Thyroid gland (tissue), 4 donors: ENCODE measurements around the gene TAP1. TPM values are rescaled to one million over a fixed set of nuclear protein-coding genes. Genes with fewer than 3 reads are reported as not detected.

Source experiments
- DNase-seq, 2 donors: peaks; one replicate each; pipeline ENCODE4 v3.0.0-alpha.2; 2019
- H3K27ac ChIP-seq, 3 donors: fragments of 200-600 bp; sonication (generic); 1 replicate in 2 of 3; 2 replicates in 1 of 3; pipeline ENCODE4 v1.5.1; 2016 to 2019; ENCODE audit warnings: mild to moderate bottlenecking in 1 of 3, moderate library complexity in 1 of 3
- H3K27me3 ChIP-seq: fragments of 200-600 bp; sonication (generic); one replicate; pipeline ENCODE4 v1.5.1; 2019
- H3K36me3 ChIP-seq, 2 donors: fragments of 200-600 bp; sonication (generic); one replicate each; pipeline ENCODE4 v1.5.1; 2016 to 2019
- H3K4me1 ChIP-seq, 2 donors: fragments of 200-600 bp; sonication (generic); one replicate each; pipeline ENCODE4 v1.5.1; 2017 to 2019
- H3K4me3 ChIP-seq, 3 donors: fragments of 200-600 bp; sonication (generic); replicated peaks in 1 of 3; 1 replicate in 2 of 3; 2 replicates in 1 of 3; pipeline ENCODE4 v1.5.1; 2016; ENCODE audit warnings: mild to moderate bottlenecking in 1 of 3
- H3K9me3 ChIP-seq: fragments of 200-600 bp; sonication (generic); one replicate; pipeline ENCODE4 v1.5.1; 2017
- POLR2A ChIP-seq, 2 donors: fragments of 450-650 bp; IDR thresholded peaks; one replicate each; pipeline ENCODE4 v1.6.1; 2017; ENCODE audit warnings: antibody characterized with exemption in 2 of 2, mild to moderate bottlenecking in 2 of 2, moderate library complexity in 1 of 2
- WGBS, 2 donors: methylation state at CpG; one replicate each; pipeline ENCODE4 v1.1.5; 2017; 5-methylcytosine and 5-hydroxymethylcytosine counted together
- intact Hi-C: fragments of 100-400 bp; cut with DNase I; formaldehyde crosslinking; loops from one replicate; pipeline ENCODE4 v1.15.1; 2023
- total RNA-seq, 4 donors: library from RNA; depleted of rRNA; stranded (reverse); fragments of >200 nt; gene quantifications; one replicate each; pipeline ENCODE4 v1.2.3, GENCODE V29; 2016
- TF ChIP-seq, protein P1 (sequence below), 6 experiments: fragments of 200-600 bp in 3 of 6; fragments of 450-650 bp in 3 of 6; sonication (generic) in 3 of 6; IDR thresholded peaks; one replicate each; pipeline ENCODE4 v1.5.1; 2016 to 2019; ENCODE audit warnings: antibody characterized with exemption in 6 of 6, mild to moderate bottlenecking in 2 of 6, inconsistent platforms in 1 of 6, moderate library complexity in 1 of 6

Gene TAP1
- total RNA-seq, 4 donors from 2014 or later: 11.0 to 28.5 (median 22.5) TPM

GRCh38 chr6:32854376-32855178 is 1.1 kb upstream of the TAP1 start:
- peaks cover 5 to 11% of the 10 kb centered on the region in 2 donors for H3K36me3 ChIP-seq
- no peak for TF ChIP-seq POLR2A (IDR thresholded peaks at IDR 0.05)
- TF ChIP-seq, protein P1, sequence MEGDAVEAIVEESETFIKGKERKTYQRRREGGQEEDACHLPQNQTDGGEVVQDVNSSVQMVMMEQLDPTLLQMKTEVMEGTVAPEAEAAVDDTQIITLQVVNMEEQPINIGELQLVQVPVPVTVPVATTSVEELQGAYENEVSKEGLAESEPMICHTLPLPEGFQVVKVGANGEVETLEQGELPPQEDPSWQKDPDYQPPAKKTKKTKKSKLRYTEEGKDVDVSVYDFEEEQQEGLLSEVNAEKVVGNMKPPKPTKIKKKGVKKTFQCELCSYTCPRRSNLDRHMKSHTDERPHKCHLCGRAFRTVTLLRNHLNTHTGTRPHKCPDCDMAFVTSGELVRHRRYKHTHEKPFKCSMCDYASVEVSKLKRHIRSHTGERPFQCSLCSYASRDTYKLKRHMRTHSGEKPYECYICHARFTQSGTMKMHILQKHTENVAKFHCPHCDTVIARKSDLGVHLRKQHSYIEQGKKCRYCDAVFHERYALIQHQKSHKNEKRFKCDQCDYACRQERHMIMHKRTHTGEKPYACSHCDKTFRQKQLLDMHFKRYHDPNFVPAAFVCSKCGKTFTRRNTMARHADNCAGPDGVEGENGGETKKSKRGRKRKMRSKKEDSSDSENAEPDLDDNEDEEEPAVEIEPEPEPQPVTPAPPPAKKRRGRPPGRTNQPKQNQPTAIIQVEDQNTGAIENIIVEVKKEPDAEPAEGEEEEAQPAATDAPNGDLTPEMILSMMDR (IDR thresholded peaks at IDR 0.05): no peak
- peaks cover 0 to 18% of the 10 kb centered on the region in 2 donors for H3K4me1 ChIP-seq
- H3K27me3 ChIP-seq: no peaks in the 10 kb centered on the region
- H3K9me3 ChIP-seq: no peaks in the 10 kb centered on the region
- H3K27ac ChIP-seq: peak overlapping the region; percentile 90 to 98 (median 93)
- intact Hi-C loops: no loop called here
- WGBS, 2 donors: 16 to 19% methylated on average over 21 to 24 of the region's 24 CpGs
- H3K4me3 ChIP-seq: peak overlapping the region; percentile 64 to 91 (median 83)
- peak; percentile 36 to 47 for DNase-seq

GRCh38 chr6:32852844-32853540 is 512 bp downstream of the TAP1 start:
- peak; percentile 52 to 61 for DNase-seq
- H3K9me3 ChIP-seq: no peaks in the 10 kb centered on the region
- TF ChIP-seq, protein P1 (IDR thresholded peaks at IDR 0.05): no peak
- peak in 1 of 2 donors; percentile 7 for TF ChIP-seq POLR2A (IDR thresholded peaks at IDR 0.05)
- H3K27me3 ChIP-seq: no peaks in the 10 kb centered on the region
- peak overlapping the region; percentile 90 to 98 (median 93) for H3K27ac ChIP-seq
- H3K4me1 ChIP-seq: peaks cover 0 to 18% of the 10 kb centered on the region in 2 donors
- H3K4me3 ChIP-seq: peak overlapping the region; percentile 79 to 91 (median 83)
- intact Hi-C loops: no loop called here
- 1% methylated on average over 12 to 13 of the region's 41 CpGs for WGBS, 2 donors
- H3K36me3 ChIP-seq: peaks cover 10 to 11% of the 10 kb centered on the region in 2 donors

- DNase-seq: peak; percentile 46 to 51
- TF ChIP-seq POLR2A (IDR thresholded peaks at IDR 0.05): no peak
- TF ChIP-seq, protein P1 (IDR thresholded peaks at IDR 0.05): no peak
- Histone ChIP-seq H3K4me3 (peak overlapping the region; percentile 79 to 91 (median 83)), H3K27ac (peak overlapping the region; percentile 90 to 98 (median 93)), H3K27me3 (no peaks in the 10 kb centered on the region), H3K9me3 (no peaks in the 10 kb centered on the region), H3K36me3 (peaks cover 11 to 16% of the 10 kb centered on the region in 2 donors), H3K4me1 (peaks cover 0 to 18% of the 10 kb centered on the region in 2 donors)
- WGBS, 2 donors: 44 to 56% methylated on average over 22 to 23 of the region's 23 CpGs
- intact Hi-C loops: no loop called here
These were observed 1.3 kb downstream of the TAP1 start for GRCh38 chr6:32852018-32852843.

DNA sequence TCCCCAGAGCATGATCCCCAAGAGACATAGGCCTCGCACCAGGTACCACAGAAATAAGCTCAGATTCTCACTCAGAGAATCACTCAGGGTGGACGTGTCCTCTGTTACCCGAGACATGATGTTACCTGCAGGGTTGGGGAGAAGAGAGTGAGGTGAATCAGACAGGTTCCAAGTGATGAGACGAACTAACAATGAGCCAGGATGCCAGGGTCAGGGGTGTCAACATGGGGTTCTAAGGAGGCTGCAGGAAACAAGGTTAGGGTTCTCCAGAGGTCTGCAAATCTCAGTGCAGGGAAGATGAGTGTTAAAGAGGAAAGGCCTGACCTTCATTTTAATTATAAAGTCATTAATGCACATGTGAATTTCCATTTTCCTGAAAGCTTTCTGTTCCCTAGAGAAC is 2.5 kb downstream of the TAP1 start:
- no peak for TF ChIP-seq POLR2A (IDR thresholded peaks at IDR 0.05)
- TF ChIP-seq, protein P1 (IDR thresholded peaks at IDR 0.05): no peak
- intact Hi-C loops: no loop called here
- Histone ChIP-seq H3K27me3 (no peaks in the 10 kb centered on the region), H3K4me1 (peaks cover 0 to 18% of the 10 kb centered on the region in 2 donors), H3K27ac (no peak overlapping the region), H3K36me3 (peaks cover 13 to 20% of the 10 kb centered on the region in 2 donors), H3K9me3 (no peaks in the 10 kb centered on the region), H3K4me3 (no peak overlapping the region)
- 94 to 96% methylated on average over 4 of the region's 4 CpGs for WGBS, 2 donors
- no peak for DNase-seq
